K562 (cell line): ENCODE measurements around the gene C6orf163. TPM values are rescaled to one million over a fixed set of nuclear protein-coding genes. Genes with fewer than 3 reads are reported as not detected.

Experiments
- ETV6 ChIP-seq, 3 experiments: fragments of 150-350 bp in 1 of 3; sonication (generic) in 1 of 3; formaldehyde crosslinking in 1 of 3; IDR thresholded peaks; 2 replicates each; pipeline versions ENCODE4 v1.6.1 to v1.8.0; 2014 to 2022; ENCODE audit warnings: borderline replicate concordance in 2 of 3, low read depth in 2 of 3, antibody characterized with exemption in 1 of 3, low read length in 1 of 3, mild to moderate bottlenecking in 1 of 3, missing genetic modification reagents in 1 of 3
- GATAD2B ChIP-seq: fragments of 450-650 bp; IDR thresholded peaks from 2 replicates; pipeline ENCODE4 v1.6.1; 2017; ENCODE audit warnings: mild to moderate bottlenecking, borderline replicate concordance
- HDAC1 ChIP-seq, 2 experiments: fragments of 450-650 bp; IDR thresholded peaks; 2 replicates each; pipeline ENCODE4 v1.6.1; 2016 to 2017; ENCODE audit warnings: inconsistent platforms in 1 of 2, mild to moderate bottlenecking in 1 of 2, moderate library complexity in 1 of 2
- MCM7 ChIP-seq, 2 experiments: fragments of 450-650 bp; IDR thresholded peaks; 2 replicates each; pipeline ENCODE4 v1.6.1; 2016 to 2018
- MECOM ChIP-seq: fragments of 250-450 bp; sonication (Bioruptor Pico); IDR thresholded peaks from 2 replicates; pipeline ENCODE4 v1.8.0; 2022; ENCODE audit warnings: inconsistent platforms
- MEIS2 ChIP-seq: fragments of 450-650 bp; IDR thresholded peaks from 2 replicates; pipeline ENCODE4 v1.6.1; 2014; ENCODE audit warnings: mild to moderate bottlenecking; ENCODE audit not compliant: partially characterized antibody
- NCOA6 ChIP-seq: fragments of 450-650 bp; IDR thresholded peaks from 2 replicates; pipeline ENCODE4 v1.6.1; 2017; ENCODE audit warnings: mild to moderate bottlenecking
- NR3C1 ChIP-seq: sonication (generic); formaldehyde crosslinking; IDR thresholded peaks from 2 replicates; pipeline ENCODE4 v1.8.1; 2022; ENCODE audit warnings: missing genetic modification reagents
- PHB2 ChIP-seq: fragments of 450-650 bp; IDR thresholded peaks from 2 replicates; pipeline ENCODE4 v1.6.1; 2017; ENCODE audit warnings: low read depth
- SIN3B ChIP-seq: fragments of 450-650 bp; IDR thresholded peaks from 2 replicates; pipeline ENCODE4 v1.6.1; 2017; ENCODE audit warnings: low read depth, mild to moderate bottlenecking, moderate library complexity
- SMARCC2 ChIP-seq: fragments of 450-650 bp; IDR thresholded peaks from 2 replicates; pipeline ENCODE4 v1.6.1; 2017; ENCODE audit warnings: antibody characterized with exemption, moderate library complexity, mild to moderate bottlenecking, low read depth
- ZNF583 ChIP-seq: fragments of 250-450 bp; sonication (Bioruptor Pico); IDR thresholded peaks from 2 replicates; pipeline ENCODE4 v1.4.0; 2020
- ZNF79 ChIP-seq: fragments of 250-450 bp; sonication (Bioruptor Pico); IDR thresholded peaks from 2 replicates; pipeline ENCODE4 v1.4.0; 2020; ENCODE audit warnings: low read depth, mild to moderate bottlenecking, moderate library complexity
- polyA plus RNA-seq, 8 experiments: library from polyadenylated mRNA; depleted of rRNA in 4 of 8; stranded (reverse) in 5 of 8; unstranded in 3 of 8; fragments of >200 nt; fragmentation: Nextera tagmentation in 2 of 8; fragmentation: Illumina TruSeq in 1 of 8; extraction: Ambion mirVana in 2 of 8; extraction: Trizol in 1 of 8; gene quantifications; 2 replicates each; pipeline versions ENCODE4 v1.2.1 to v1.2.3, GENCODE V29; 2011 to 2014; ENCODE audit warnings: inconsistent platforms in 1 of 8, missing spikeins in 1 of 8
- total RNA-seq, 7 experiments: library from RNA; depleted of rRNA in 6 of 7; stranded (reverse); fragments of >200 nt in 6 of 7; fragmentation: Illumina TruSeq in 2 of 7; extraction: Trizol in 2 of 7; gene quantifications; 2 replicates each; pipeline versions ENCODE4 v1.2.1 to v1.2.3, GENCODE V29; 2011 to 2021; ENCODE audit warnings: low replicate concordance in 1 of 7
- TF ChIP-seq, protein P1 (sequence below): fragments of 250-450 bp; sonication (Bioruptor Pico); IDR thresholded peaks from 2 replicates; pipeline ENCODE4 v1.5.0; 2021; ENCODE audit warnings: mild to moderate bottlenecking, moderate library complexity
- TF ChIP-seq, protein P2 (sequence below), 2 experiments: fragments of 450-650 bp in 1 of 2; sonication (generic) in 1 of 2; formaldehyde crosslinking in 1 of 2; IDR thresholded peaks in 1 of 2; conservative IDR thresholded peaks in 1 of 2; 2 replicates each; pipeline versions ENCODE4 v1.6.1 to v1.8.1; 2016 to 2023; ENCODE audit warnings: mild to moderate bottlenecking in 2 of 2, moderate library complexity in 2 of 2, inconsistent platforms in 1 of 2, missing genetic modification reagents in 1 of 2
- TF ChIP-seq, protein P3 (sequence below): fragments of 450-650 bp; IDR thresholded peaks from 2 replicates; pipeline ENCODE4 v1.6.1; 2016; ENCODE audit warnings: missing biosample characterization, missing genetic modification characterization
- TF ChIP-seq, protein P4 (sequence below): fragments of 200-800 bp; sonication (Bioruptor generic); IDR thresholded peaks from 2 replicates; pipeline ENCODE4 v1.6.1; 2017; ENCODE audit warnings: missing genetic modification characterization, missing compliant biosample characterization
- TF ChIP-seq, protein P5 (sequence below): IDR thresholded peaks from 3 replicates; pipeline ENCODE4 v1.6.1; 2011; ENCODE audit warnings: borderline replicate concordance, mild to moderate bottlenecking; ENCODE audit not compliant: insufficient read length, insufficient read depth

The C6orf163 gene
- total and polyA plus RNA-seq, 9 of the 15 experiments (the other 6 are each of a cell fraction or from before 2014, with no cell fraction given): 0.67 to 4.7 (median 1.5) TPM

DNA sequence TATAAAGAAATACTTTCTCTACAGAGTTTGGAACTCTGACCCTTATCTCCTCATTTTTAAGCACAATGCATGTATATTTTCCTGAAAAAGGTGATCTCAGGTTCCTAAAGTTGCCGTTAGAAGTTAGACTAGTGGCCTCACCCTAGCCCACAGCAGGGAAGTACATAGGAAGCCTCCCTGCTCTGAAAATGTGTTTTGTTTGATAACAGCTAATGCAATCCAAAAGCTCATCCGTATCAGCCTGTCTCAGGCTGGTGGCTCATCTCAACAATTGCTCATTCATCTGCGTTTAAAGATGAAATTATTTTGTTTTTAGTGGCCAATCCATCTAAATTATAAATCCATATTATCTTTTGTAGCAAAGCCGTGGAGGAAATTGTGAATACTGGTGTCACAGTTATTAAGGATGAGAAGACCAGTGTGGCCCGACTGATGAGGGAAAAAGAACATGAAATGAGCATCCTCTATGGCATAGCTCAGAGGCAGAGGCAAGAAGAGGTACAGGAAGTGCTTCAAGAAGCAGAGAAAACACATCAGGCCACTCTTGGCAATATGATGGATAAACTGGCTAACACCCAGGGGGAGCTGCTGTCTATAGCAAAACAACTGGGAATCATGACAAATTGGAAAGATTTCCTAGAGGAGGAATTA lies 20.1 kb downstream of the C6orf163 start (continued):
- TF ChIP-seq, protein P1, sequence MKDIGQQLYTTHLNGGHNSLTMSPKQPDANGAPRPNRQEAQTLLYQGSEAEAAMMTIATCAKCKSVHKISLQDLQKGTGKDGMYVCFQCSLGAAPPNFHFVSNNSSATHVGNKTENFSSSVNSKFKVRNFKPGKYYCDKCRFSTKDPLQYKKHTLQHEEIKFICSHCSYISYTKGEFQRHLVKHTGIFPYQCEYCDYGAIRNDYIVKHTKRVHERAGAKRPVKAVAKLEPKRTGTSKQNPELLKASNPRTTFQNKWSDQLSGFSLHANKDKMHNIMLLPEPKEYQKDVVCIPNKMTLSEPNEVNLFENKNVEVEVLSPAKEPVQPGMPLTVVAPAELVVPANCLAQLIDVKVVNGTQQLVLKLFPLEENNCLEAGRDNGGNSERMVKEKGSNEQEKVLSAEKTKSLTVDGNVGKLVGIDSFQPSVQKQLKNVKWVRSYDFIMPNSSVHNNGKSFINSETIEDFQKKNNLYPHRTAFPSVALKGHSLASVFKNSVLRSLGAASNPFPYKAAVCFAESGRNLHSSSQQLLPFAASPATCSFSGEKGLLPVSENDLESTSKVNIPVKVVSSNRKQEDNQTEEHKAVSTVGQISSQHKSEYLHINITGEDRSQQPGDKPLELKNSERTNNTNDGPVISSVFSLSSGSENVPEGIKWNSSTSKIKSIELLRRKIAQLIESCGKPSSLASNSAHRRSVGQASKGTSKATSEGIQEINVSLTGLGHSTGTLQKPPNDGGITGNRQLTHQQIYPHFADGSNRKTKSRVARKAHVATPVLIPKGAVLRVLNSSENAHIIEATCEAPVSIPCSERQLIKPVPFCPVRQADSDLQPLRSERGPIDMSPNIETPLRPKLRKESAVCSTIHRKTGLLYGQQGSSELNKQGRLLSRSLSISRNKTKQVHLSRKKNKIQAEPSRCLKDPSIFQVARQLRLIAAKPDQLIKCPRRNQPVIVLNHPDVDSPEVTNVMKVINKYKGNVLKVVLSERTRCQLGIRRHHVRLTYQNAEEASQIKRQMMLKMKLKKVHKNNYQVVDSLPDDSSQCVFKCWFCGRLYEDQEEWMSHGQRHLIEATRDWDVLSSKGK (CRISPR knock-in tag): no peak
- TF ChIP-seq HDAC1 (IDR thresholded peaks at IDR 0.05) (0 out of 4 replicates have a peak, but pooled peaks of 1 of the 2 experiments have one; percentile 62), ZNF79 (CRISPR knock-in tag) (no peak), SMARCC2 (peak; percentile 93; the same call in 1 of the 2 replicates), MECOM (CRISPR knock-in tag) (peak; percentile 79; the same call in 1 of the 2 replicates), MCM7 (IDR thresholded peaks at IDR 0.05) (no peak), ETV6 (IDR thresholded peaks at IDR 0.05; ENCODE audit: borderline replicate concordance in 1 of 2, low read depth in 2 of 2, low read length in 1 of 2) (0 out of 4 replicates have a peak, but pooled peaks of 1 of the 2 experiments have one; percentile 44), ETV6 (CRISPR knock-in tag; IDR thresholded peaks at IDR 0.05; ENCODE audit: borderline replicate concordance) (no peak), PHB2 (peak; percentile 56; the same call in 1 of the 2 replicates), GATAD2B (peak; percentile 52; the same call in 1 of the 2 replicates), ZNF583 (no peak), NCOA6 (no peak), MEIS2 (peak; percentile 2), NR3C1 (CRISPR knock-in tag) (no peak), SIN3B (no peak)
- TF ChIP-seq, protein P2, sequence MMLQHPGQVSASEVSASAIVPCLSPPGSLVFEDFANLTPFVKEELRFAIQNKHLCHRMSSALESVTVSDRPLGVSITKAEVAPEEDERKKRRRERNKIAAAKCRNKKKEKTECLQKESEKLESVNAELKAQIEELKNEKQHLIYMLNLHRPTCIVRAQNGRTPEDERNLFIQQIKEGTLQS (IDR thresholded peaks at IDR 0.05): peak; percentile 73
- TF ChIP-seq, protein P2 (CRISPR knock-in tag; conservative IDR thresholded peaks at IDR 0.05): no peak; the same call in 1 of the 2 replicates
- TF ChIP-seq, protein P3, sequence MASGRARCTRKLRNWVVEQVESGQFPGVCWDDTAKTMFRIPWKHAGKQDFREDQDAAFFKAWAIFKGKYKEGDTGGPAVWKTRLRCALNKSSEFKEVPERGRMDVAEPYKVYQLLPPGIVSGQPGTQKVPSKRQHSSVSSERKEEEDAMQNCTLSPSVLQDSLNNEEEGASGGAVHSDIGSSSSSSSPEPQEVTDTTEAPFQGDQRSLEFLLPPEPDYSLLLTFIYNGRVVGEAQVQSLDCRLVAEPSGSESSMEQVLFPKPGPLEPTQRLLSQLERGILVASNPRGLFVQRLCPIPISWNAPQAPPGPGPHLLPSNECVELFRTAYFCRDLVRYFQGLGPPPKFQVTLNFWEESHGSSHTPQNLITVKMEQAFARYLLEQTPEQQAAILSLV (tag): no peak
- TF ChIP-seq, protein P4, sequence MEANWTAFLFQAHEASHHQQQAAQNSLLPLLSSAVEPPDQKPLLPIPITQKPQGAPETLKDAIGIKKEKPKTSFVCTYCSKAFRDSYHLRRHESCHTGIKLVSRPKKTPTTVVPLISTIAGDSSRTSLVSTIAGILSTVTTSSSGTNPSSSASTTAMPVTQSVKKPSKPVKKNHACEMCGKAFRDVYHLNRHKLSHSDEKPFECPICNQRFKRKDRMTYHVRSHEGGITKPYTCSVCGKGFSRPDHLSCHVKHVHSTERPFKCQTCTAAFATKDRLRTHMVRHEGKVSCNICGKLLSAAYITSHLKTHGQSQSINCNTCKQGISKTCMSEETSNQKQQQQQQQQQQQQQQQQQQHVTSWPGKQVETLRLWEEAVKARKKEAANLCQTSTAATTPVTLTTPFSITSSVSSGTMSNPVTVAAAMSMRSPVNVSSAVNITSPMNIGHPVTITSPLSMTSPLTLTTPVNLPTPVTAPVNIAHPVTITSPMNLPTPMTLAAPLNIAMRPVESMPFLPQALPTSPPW (CRISPR knock-in tag): peak; percentile 44; the same call in 1 of the 2 replicates
- TF ChIP-seq, protein P5, sequence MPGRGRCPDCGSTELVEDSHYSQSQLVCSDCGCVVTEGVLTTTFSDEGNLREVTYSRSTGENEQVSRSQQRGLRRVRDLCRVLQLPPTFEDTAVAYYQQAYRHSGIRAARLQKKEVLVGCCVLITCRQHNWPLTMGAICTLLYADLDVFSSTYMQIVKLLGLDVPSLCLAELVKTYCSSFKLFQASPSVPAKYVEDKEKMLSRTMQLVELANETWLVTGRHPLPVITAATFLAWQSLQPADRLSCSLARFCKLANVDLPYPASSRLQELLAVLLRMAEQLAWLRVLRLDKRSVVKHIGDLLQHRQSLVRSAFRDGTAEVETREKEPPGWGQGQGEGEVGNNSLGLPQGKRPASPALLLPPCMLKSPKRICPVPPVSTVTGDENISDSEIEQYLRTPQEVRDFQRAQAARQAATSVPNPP: no peak
